ENCODE data around the gene NAV2.

The NAV2 gene

GRCh38 chr11:20116825-20117224 lies 404.2 kb downstream of the NAV2 start:
- no peak for DNase-seq (ENCODE audit: low read depth)
- no peak overlapping the region for H3K4me3 ChIP-seq (ENCODE audit: control insufficient read depth, low read depth, low read length)
- no peak for TF ChIP-seq CTCF (conservative IDR thresholded peaks at IDR 0.05; ENCODE audit: control insufficient read depth, insufficient read depth, low read depth, low read length)

- DNase-seq (ENCODE audit: low read depth) = no peak
- TF ChIP-seq CTCF (conservative IDR thresholded peaks at IDR 0.05; ENCODE audit: control insufficient read depth, insufficient read depth, low read depth, low read length) = no peak
- no peak overlapping the region for H3K4me3 ChIP-seq (ENCODE audit: control insufficient read depth, low read depth, low read length)
Observed at GRCh38 chr11:20117291-20117690, 404.7 kb downstream of the NAV2 start.

- no peak overlapping the region for H3K4me3 ChIP-seq (ENCODE audit: control insufficient read depth, low read depth, low read length)
- no peak for DNase-seq (ENCODE audit: low read depth)
- TF ChIP-seq CTCF (conservative IDR thresholded peaks at IDR 0.05; ENCODE audit: control insufficient read depth, insufficient read depth, low read depth, low read length) = no peak
Observed at GRCh38 chr11:20118209-20118608, 405.6 kb downstream of the NAV2 start.

- no peak for DNase-seq (ENCODE audit: low read depth)
- no peak for TF ChIP-seq CTCF (conservative IDR thresholded peaks at IDR 0.05; ENCODE audit: control insufficient read depth, insufficient read depth, low read depth, low read length)
Observed at GRCh38 chr11:20119315-20119714, 406.7 kb downstream of the NAV2 start.

GRCh38 chr11:20120134-20120925 lies 407.7 kb downstream of the NAV2 start:
- DNase-seq (ENCODE audit: low read depth) = no peak
- no peak overlapping the region for H3K4me3 ChIP-seq (ENCODE audit: control insufficient read depth, low read depth, low read length)
- no peak for TF ChIP-seq CTCF (conservative IDR thresholded peaks at IDR 0.05; ENCODE audit: control insufficient read depth, insufficient read depth, low read depth, low read length)

More at GRCh38 chr11:20119315-20119714, 406.7 kb downstream of the NAV2 start:
- H3K4me3 ChIP-seq (ENCODE audit: control insufficient read depth, low read depth, low read length) = no peak overlapping the region

- no peak for DNase-seq (ENCODE audit: low read depth)
- no peak for TF ChIP-seq CTCF (conservative IDR thresholded peaks at IDR 0.05; ENCODE audit: control insufficient read depth, insufficient read depth, low read depth, low read length)
- no peak overlapping the region for H3K4me3 ChIP-seq (ENCODE audit: control insufficient read depth, low read depth, low read length)
Observed at GRCh38 chr11:20122131-20122530, 409.5 kb downstream of the NAV2 start.
